Upper lobe of left lung (tissue), 6 donors: ENCODE measurements around the gene SFXN1. TPM values are rescaled to one million over a fixed set of nuclear protein-coding genes. Genes with fewer than 3 reads are reported as not detected.

Source experiments
- ATAC-seq, 2 donors: fragments of 200-7000 bp; cut with Tn5 transposase; one replicate each; pipeline ENCODE4 v1.9.1; 2022; ENCODE audit warnings: mild to moderate bottlenecking in 2 of 2, moderate library complexity in 2 of 2; ENCODE audit not compliant: low FRiP score in 2 of 2
- DNase-seq, 2 donors: peaks; one replicate each; pipeline ENCODE4 v3.0.0-alpha.2; 2019 to 2020
- H3K27ac ChIP-seq, 4 donors: fragments of 200-600 bp; sonication (generic); one replicate each; pipeline ENCODE4 v1.5.1; 2016 to 2019
- H3K27me3 ChIP-seq, 4 donors: fragments of 200-600 bp; sonication (generic); one replicate each; pipeline ENCODE4 v1.5.1; 2017 to 2019
- H3K36me3 ChIP-seq, 4 donors: fragments of 200-600 bp; sonication (generic); one replicate each; pipeline ENCODE4 v1.5.1; 2016 to 2019
- H3K4me1 ChIP-seq, 4 donors: fragments of 200-600 bp; sonication (generic); one replicate each; pipeline ENCODE4 v1.5.1; 2018 to 2019
- H3K4me3 ChIP-seq, 4 donors: fragments of 200-600 bp; sonication (generic); one replicate each; pipeline ENCODE4 v1.5.1; 2017 to 2019; ENCODE audit warnings: mild to moderate bottlenecking in 2 of 4, moderate library complexity in 1 of 4
- H3K9me3 ChIP-seq, 4 donors: fragments of 200-600 bp; sonication (generic); one replicate each; pipeline ENCODE4 v1.5.1; 2018 to 2019
- EP300 ChIP-seq, 4 donors: sonication (generic); formaldehyde crosslinking; IDR thresholded peaks; one replicate each; pipeline ENCODE4 v1.5.1; 2017; ENCODE audit warnings: antibody characterized with exemption in 4 of 4, control low read depth in 2 of 4
- POLR2A ChIP-seq, 4 donors: fragments of 450-650 bp; IDR thresholded peaks; one replicate each; pipeline ENCODE4 v1.5.1; 2016 to 2017; ENCODE audit warnings: antibody characterized with exemption in 4 of 4, mild to moderate bottlenecking in 2 of 4
- POLR2AphosphoS5 ChIP-seq, 2 donors: sonication (generic); formaldehyde crosslinking; IDR thresholded peaks; one replicate each; pipeline ENCODE4 v1.5.1; 2017; ENCODE audit warnings: antibody characterized with exemption in 2 of 2
- WGBS, 2 donors: methylation state at CpG; one replicate each; pipeline ENCODE4 v1.1.5; 2017 to 2018; 5-methylcytosine and 5-hydroxymethylcytosine counted together
- total RNA-seq, 6 donors: library from RNA; depleted of rRNA in 4 of 6; stranded (reverse); fragments of >200 nt in 4 of 6; gene quantifications; one replicate each; pipeline versions ENCODE4 v1.1.0 to v1.2.1, GENCODE V29; 2016 to 2021
- TF ChIP-seq, protein P1 (sequence below), 6 experiments: fragments of 450-650 bp in 4 of 6; fragments of 200-600 bp in 2 of 6; sonication (generic) in 2 of 6; IDR thresholded peaks; one replicate each; pipeline ENCODE4 v1.5.1; 2016 to 2019; ENCODE audit warnings: antibody characterized with exemption in 6 of 6
- donor health status: DM: no; HTN: no; CAD: no; lungs with moderate emphysema.
- donor health status: DM: no; HTN: yes; CAD: no; lungs with severe emphysema.

The SFXN1 gene
- total RNA-seq, 6 donors from 2014 or later = 5.2 to 47.1 (median 18.3) TPM

- Histone ChIP-seq H3K4me1 (no peaks in the 10 kb centered on the region), H3K9me3 (no peaks in the 10 kb centered on the region), H3K4me3 (no peak overlapping the region), H3K27me3 (no peaks in the 10 kb centered on the region), H3K27ac (no peak overlapping the region), H3K36me3 (no peaks in the 10 kb centered on the region)
- DNase-seq = no peak
- WGBS, 2 donors = 62 to 95% methylated on average over 3 of the region's 3 CpGs
- TF ChIP-seq, protein P1, sequence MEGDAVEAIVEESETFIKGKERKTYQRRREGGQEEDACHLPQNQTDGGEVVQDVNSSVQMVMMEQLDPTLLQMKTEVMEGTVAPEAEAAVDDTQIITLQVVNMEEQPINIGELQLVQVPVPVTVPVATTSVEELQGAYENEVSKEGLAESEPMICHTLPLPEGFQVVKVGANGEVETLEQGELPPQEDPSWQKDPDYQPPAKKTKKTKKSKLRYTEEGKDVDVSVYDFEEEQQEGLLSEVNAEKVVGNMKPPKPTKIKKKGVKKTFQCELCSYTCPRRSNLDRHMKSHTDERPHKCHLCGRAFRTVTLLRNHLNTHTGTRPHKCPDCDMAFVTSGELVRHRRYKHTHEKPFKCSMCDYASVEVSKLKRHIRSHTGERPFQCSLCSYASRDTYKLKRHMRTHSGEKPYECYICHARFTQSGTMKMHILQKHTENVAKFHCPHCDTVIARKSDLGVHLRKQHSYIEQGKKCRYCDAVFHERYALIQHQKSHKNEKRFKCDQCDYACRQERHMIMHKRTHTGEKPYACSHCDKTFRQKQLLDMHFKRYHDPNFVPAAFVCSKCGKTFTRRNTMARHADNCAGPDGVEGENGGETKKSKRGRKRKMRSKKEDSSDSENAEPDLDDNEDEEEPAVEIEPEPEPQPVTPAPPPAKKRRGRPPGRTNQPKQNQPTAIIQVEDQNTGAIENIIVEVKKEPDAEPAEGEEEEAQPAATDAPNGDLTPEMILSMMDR (IDR thresholded peaks at IDR 0.05) = no peak
- TF ChIP-seq POLR2AphosphoS5 (IDR thresholded peaks at IDR 0.05) = no peak
- TF ChIP-seq POLR2A (IDR thresholded peaks at IDR 0.05) = no peak
- TF ChIP-seq EP300 (IDR thresholded peaks at IDR 0.05) = no peak
- ATAC-seq = no peak
These were observed 8.4 kb upstream of the SFXN1 start for GRCh38 chr5:175469916-175470315.

DNA sequence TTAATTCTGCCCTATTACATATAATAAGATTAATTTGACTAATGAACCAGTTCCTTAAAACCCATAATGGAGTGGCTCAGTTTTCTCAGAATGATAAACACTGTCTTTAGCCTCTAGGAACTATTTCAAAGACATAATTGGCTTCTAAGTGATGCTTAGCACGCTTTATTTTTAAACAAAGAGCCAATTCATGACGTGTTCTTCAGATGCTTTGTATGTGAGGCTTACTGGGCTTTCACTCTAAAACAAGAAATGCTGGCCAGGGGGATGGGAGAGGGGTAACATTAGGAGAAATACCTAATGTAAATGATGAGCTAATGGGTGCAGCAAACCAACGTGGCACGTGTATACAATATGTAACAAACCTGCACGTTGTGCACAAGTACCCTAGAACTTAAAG, 7.6 kb upstream of the SFXN1 start:
- no peak for DNase-seq
- Histone ChIP-seq H3K36me3 (no peaks in the 10 kb centered on the region), H3K4me1 (no peaks in the 10 kb centered on the region), H3K9me3 (no peaks in the 10 kb centered on the region), H3K4me3 (no peak overlapping the region), H3K27ac (no peak overlapping the region), H3K27me3 (no peaks in the 10 kb centered on the region)
- no peak for ATAC-seq
- WGBS, 2 donors = 55 to 68% methylated on average over 5 of the region's 5 CpGs
- TF ChIP-seq POLR2AphosphoS5 (IDR thresholded peaks at IDR 0.05) (no peak), POLR2A (IDR thresholded peaks at IDR 0.05) (no peak), EP300 (IDR thresholded peaks at IDR 0.05) (no peak)
- TF ChIP-seq, protein P1 (IDR thresholded peaks at IDR 0.05) = no peak

DNA sequence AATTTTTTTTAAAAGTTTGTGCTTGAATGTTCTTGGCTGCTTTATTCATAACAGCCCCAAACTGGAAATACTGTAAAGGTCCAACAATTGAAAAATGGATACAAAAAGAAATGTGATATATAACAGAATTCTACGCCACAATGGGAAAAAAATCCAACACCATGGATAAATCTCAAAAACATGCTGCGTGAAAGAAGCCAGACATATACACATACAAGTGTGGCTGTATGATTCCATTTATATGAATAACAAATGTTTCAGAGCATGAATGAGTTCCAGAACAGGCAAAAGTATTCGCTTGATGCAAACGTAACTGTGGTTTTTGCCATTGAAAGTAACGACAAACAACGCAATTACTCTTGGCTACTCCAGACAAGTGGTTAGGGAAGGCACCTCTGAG, 7.2 kb upstream of the SFXN1 start:
- no peak overlapping the region for H3K4me3 ChIP-seq
- H3K27me3 ChIP-seq = no peaks in the 10 kb centered on the region
- DNase-seq (no peak), ATAC-seq (no peak)
- H3K36me3 ChIP-seq = no peaks in the 10 kb centered on the region
- no peaks in the 10 kb centered on the region for H3K9me3 ChIP-seq
- no peaks in the 10 kb centered on the region for H3K4me1 ChIP-seq
- WGBS, 2 donors = 92 to 96% methylated on average over 6 of the region's 6 CpGs
- TF ChIP-seq POLR2AphosphoS5 (IDR thresholded peaks at IDR 0.05) (no peak), POLR2A (IDR thresholded peaks at IDR 0.05) (no peak), EP300 (IDR thresholded peaks at IDR 0.05) (no peak)
- TF ChIP-seq, protein P1 (IDR thresholded peaks at IDR 0.05) = no peak
- H3K27ac ChIP-seq = no peak overlapping the region

DNA sequence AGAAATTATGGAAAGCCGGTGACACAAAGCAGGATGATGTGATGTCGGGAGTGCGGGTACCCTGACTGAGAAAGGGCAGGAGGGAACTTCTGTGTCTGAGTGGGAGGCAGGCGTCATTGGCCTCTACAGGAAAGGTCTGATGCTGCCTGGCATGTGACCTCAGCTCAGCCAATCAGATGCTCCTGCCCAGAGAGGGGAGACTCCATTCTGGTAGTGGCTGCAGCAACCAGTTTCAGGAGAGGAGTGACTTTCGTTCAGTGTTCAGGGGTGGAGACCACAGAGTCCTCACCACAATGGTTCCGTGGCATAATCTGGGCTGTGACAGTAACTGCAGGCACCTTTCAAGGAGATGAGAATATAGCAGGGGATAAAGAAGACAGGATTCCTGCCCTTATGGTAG, 6.7 kb upstream of the SFXN1 start:
- no peak for ATAC-seq
- Histone ChIP-seq H3K36me3 (no peaks in the 10 kb centered on the region), H3K27me3 (no peaks in the 10 kb centered on the region), H3K4me3 (no peak overlapping the region), H3K9me3 (no peaks in the 10 kb centered on the region), H3K4me1 (no peaks in the 10 kb centered on the region), H3K27ac (no peak overlapping the region)
- TF ChIP-seq POLR2AphosphoS5 (IDR thresholded peaks at IDR 0.05) (no peak), EP300 (IDR thresholded peaks at IDR 0.05) (no peak), POLR2A (IDR thresholded peaks at IDR 0.05) (no peak)
- TF ChIP-seq, protein P1 (IDR thresholded peaks at IDR 0.05) = no peak
- DNase-seq = no peak
- 66 to 81% methylated on average over 6 of the region's 6 CpGs for WGBS, 2 donors

GRCh38 chr5:175472378-175472777, 6.0 kb upstream of the SFXN1 start:
- TF ChIP-seq POLR2AphosphoS5 (IDR thresholded peaks at IDR 0.05) = no peak
- TF ChIP-seq EP300 (IDR thresholded peaks at IDR 0.05) = no peak
- no peak for TF ChIP-seq POLR2A (IDR thresholded peaks at IDR 0.05)
- TF ChIP-seq, protein P1 (IDR thresholded peaks at IDR 0.05) = no peak
- Histone ChIP-seq H3K27ac (no peak overlapping the region), H3K4me1 (no peaks in the 10 kb centered on the region), H3K9me3 (no peaks in the 10 kb centered on the region), H3K27me3 (no peaks in the 10 kb centered on the region), H3K4me3 (no peak overlapping the region), H3K36me3 (no peaks in the 10 kb centered on the region)
- no peak for ATAC-seq
- DNase-seq = no peak
